ENCODE data around the gene ELMO1. TPM values are rescaled to one million over a fixed set of nuclear protein-coding genes. Genes with fewer than 3 reads are reported as not detected.
A peak's percentile ranks its signal among the peaks of the same experiment; 100 is the strongest.

ELMO1 gene
- total and polyA plus RNA-seq, 4 donors = 6.7 to 51.5 (median 14.8) TPM

- no peak overlapping the region for H3K27ac ChIP-seq (ENCODE audit: low read depth in 1 of 2, low read length in 2 of 2)
- H3K4me3 ChIP-seq (ENCODE audit: low read depth in 1 of 3, low read length in 3 of 3) = no peak overlapping the region
- DNase-seq (ENCODE audit: low spot score) = no peak
- peaks cover 4 to 27% (median 17%) of the 10 kb centered on the region in 4 donors for H3K4me1 ChIP-seq (ENCODE audit: control insufficient read depth in 4 of 4, insufficient read depth in 4 of 4, low read length in 3 of 4)
- no peaks in the 10 kb centered on the region for H3K36me3 ChIP-seq (ENCODE audit: control insufficient read depth in 4 of 4, insufficient read depth in 3 of 4, low read depth in 1 of 4, low read length in 3 of 4)
- H3K9ac ChIP-seq (ENCODE audit: low read depth in 1 of 2, low read length in 2 of 2) = no peak overlapping the region
- 70% methylated on average over 2 of the region's 2 CpGs for WGBS
- H3K27me3 ChIP-seq (ENCODE audit: control insufficient read depth in 4 of 4, insufficient read depth in 4 of 4, low read length in 3 of 4) = no peaks in the 10 kb centered on the region
- no peaks in the 10 kb centered on the region for H3K9me3 ChIP-seq (ENCODE audit: control insufficient read depth in 4 of 4, low read length in 3 of 4)
- TF ChIP-seq GABPA (IDR thresholded peaks at IDR 0.05 in 1 of 2, conservative IDR thresholded peaks at IDR 0.05 in 1 of 2) = no peak
- no peak for TF ChIP-seq JUND (IDR thresholded peaks at IDR 0.05)
- TF ChIP-seq EGR1 (IDR thresholded peaks at IDR 0.05; ENCODE audit: low read depth in 2 of 2) = no peak
- no peak for TF ChIP-seq NR2F2 (IDR thresholded peaks at IDR 0.05)
- TF ChIP-seq FOXA2 (IDR thresholded peaks at IDR 0.05) = no peak
- TF ChIP-seq ATF3 (IDR thresholded peaks at IDR 0.05) = no peak
- TF ChIP-seq REST (IDR thresholded peaks at IDR 0.05) = no peak
- no peak for TF ChIP-seq RXRA (IDR thresholded peaks at IDR 0.05)
- TF ChIP-seq RAD21 (IDR thresholded peaks at IDR 0.05) = no peak
- no peak for TF ChIP-seq SP1 (IDR thresholded peaks at IDR 0.05)
- no peak for TF ChIP-seq CTCF (IDR thresholded peaks at IDR 0.05; ENCODE audit: low read depth, low read length, missing input control)
- no peak for TF ChIP-seq HNF4G (IDR thresholded peaks at IDR 0.05)
- no peak for TF ChIP-seq FOXA1 (IDR thresholded peaks at IDR 0.05)
- TF ChIP-seq TAF1 (conservative IDR thresholded peaks at IDR 0.05) = no peak
Observed at GRCh38 chr7:37286454-37286832, 162.2 kb downstream of the ELMO1 start.

- no peaks in the 10 kb centered on the region for H3K27me3 ChIP-seq (ENCODE audit: control insufficient read depth in 4 of 4, insufficient read depth in 4 of 4, low read length in 3 of 4)
Observed at GRCh38 chr7:37285706-37286453, 162.8 kb downstream of the ELMO1 start.

More at GRCh38 chr7:37285706-37286453, 162.8 kb downstream of the ELMO1 start:
- H3K9me3 ChIP-seq (ENCODE audit: control insufficient read depth in 4 of 4, low read length in 3 of 4) = no peaks in the 10 kb centered on the region
- H3K9ac ChIP-seq (ENCODE audit: low read depth in 1 of 2, low read length in 2 of 2) = no peak overlapping the region
- H3K36me3 ChIP-seq (ENCODE audit: control insufficient read depth in 4 of 4, insufficient read depth in 3 of 4, low read depth in 1 of 4, low read length in 3 of 4) = no peaks in the 10 kb centered on the region
- WGBS = 79% methylated on average over 5 of the region's 5 CpGs
- TF ChIP-seq NR2F2 (IDR thresholded peaks at IDR 0.05) (no peak), RAD21 (IDR thresholded peaks at IDR 0.05) (peak; percentile 7 to 15)
- H3K4me1 ChIP-seq (ENCODE audit: control insufficient read depth in 4 of 4, insufficient read depth in 4 of 4, low read length in 3 of 4) = peaks cover 4 to 27% (median 17%) of the 10 kb centered on the region in 4 donors
- no peak for DNase-seq (ENCODE audit: low spot score)
- no peak overlapping the region for H3K4me3 ChIP-seq (ENCODE audit: low read depth in 1 of 3, low read length in 3 of 3)
- H3K27ac ChIP-seq (ENCODE audit: low read depth in 1 of 2, low read length in 2 of 2) = no peak overlapping the region

All from liver (tissue), 9 donors.